SK-MEL-5 (cell line): Measurements from ENCODE around the gene CSAG1. TPM values are rescaled to one million over a fixed set of nuclear protein-coding genes. Genes with fewer than 3 reads are reported as not detected.
A peak's percentile ranks its signal among the peaks of the same experiment; 100 is the strongest.
"Not testable (repeated sequence)": the region's sequence is repeated elsewhere in the genome, so short reads cannot be mapped to it uniquely, and the experiment has no call there.

Source experiments
- DNase-seq: peaks from one replicate; pipeline ENCODE4 v3.0.0-alpha.2; 2016; ENCODE audit warnings: low read depth, low spot score
- in situ Hi-C: cut with HindIII; loops from 2 replicates; pipeline ENCODE4 v1.10.0; 2016; ENCODE audit warnings: low sequenced_read_pairs, high pct_unique_total_duplicates, low pct_unique_long_range_greater_than_20kb
- polyA plus RNA-seq, 2 experiments: library from polyadenylated mRNA; depleted of rRNA; stranded (reverse); fragments of >200 nt; gene quantifications; 2 replicates each; pipeline ENCODE4 v1.2.3, GENCODE V29; 2015
- total RNA-seq: library from RNA; depleted of rRNA; stranded (reverse); fragments of >200 nt; shearing (Covaris generic); gene quantifications from 2 replicates; pipeline ENCODE4 v1.2.3, GENCODE V29; 2014; rRNA removed

The CSAG1 gene
- total RNA-seq = 71.2 and 82.0 TPM in 2 replicates
- 46.3 and 58.8 TPM in 2 replicates for polyA plus RNA-seq (2015; cell fraction: cytosol; rRNA removed)
- 60.8 and 68.5 TPM in 2 replicates for polyA plus RNA-seq (2015; cell fraction: nucleus; rRNA removed)

DNA sequence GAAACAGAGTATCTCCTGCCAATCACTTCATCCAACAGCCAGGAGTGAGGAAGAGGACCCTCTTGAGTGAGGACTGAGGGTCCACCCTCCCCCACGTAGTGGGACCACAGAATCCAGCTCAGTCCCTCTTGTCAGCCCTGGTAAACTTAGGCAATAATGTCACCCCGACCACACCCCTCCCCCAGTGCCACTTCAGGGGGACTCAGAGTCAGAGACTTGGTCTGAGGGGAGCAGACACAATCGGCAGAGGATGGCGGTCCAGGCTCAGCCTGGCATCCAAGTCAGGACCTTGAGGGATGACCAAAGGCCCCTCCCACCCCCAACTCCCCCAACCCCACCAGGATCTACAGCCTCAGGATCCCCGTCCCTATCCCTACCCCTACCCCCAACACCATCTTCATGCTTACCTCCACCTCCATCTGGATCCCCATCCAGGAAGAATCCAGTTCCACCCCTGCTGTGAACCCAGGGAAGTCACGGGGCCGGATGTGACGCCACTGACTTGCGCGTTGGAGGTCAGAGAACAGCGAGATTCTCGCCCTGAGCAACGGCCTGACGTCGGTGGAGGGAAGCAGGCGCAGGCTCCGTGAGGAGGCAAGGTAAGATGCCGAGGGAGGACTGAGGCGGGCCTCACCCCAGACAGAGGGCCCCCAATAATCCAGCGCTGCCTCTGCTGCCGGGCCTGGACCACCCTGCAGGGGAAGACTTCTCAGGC, at the start of gene CSAG1, which contains the start of gene MAGEA12:
Gene CSAG1 (minus strand): TSS at position 461 of the 715 bp plus-strand sequence. CDS start 1,261 bp downstream, outside the sequence.
Gene MAGEA12 (plus strand): TSS at position 497 of the 715 bp plus-strand sequence. CDS start 2,405 bp downstream, outside the sequence.
- in situ Hi-C loops = no loop called here
- peak; percentile 85 for DNase-seq

GRCh38 chrX:152769549-152770289, 36.2 kb upstream of the CSAG1 start, which contains the start of gene MAGEA6:
MAGEA6 (minus strand) TSS chrX:152769689; CDS start chrX:152767650, 2,039 bp downstream.
- DNase-seq, in situ Hi-C loops: not testable (repeated sequence)

GRCh38 chrX:152766562-152766961, 33.0 kb upstream of the CSAG1 start:
- DNase-seq, in situ Hi-C loops: not testable (repeated sequence)

GRCh38 chrX:152761582-152761981, 28.1 kb upstream of the CSAG1 start:
- in situ Hi-C loops, DNase-seq: not testable (repeated sequence)

GRCh38 chrX:152759544-152759943, 26.0 kb upstream of the CSAG1 start:
- in situ Hi-C loops, DNase-seq: not testable (repeated sequence)

DNA sequence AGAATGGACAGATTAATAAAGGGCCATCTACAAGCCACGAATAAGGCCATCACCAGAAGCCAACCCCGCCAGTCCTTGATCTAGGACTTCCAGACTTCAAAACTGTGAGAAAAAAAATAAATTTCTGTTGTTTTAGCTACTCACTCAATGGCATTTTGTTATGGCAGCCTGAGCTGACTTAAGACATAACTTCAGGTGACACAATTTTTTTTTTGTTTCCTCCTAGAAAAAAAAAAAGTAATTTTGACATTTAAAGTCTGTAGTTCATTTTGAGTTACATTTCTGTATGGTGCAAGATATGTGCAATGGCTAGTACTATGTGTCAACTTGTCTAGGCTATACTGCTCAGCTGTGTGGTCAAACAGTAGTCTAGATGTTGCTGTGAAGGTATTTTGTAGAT, 25.4 kb upstream of the CSAG1 start, which contains the start of gene CSAG3:
Gene CSAG3 (plus strand): TSS at position 301 of the 400 bp plus-strand sequence.
- DNase-seq, in situ Hi-C loops: not testable (repeated sequence)

- DNase-seq, in situ Hi-C loops: not testable (repeated sequence)
Observed at GRCh38 chrX:152754871-152755270, 21.4 kb upstream of the CSAG1 start.

GRCh38 chrX:152753686-152754650, 20.4 kb upstream of the CSAG1 start, which contains the start of gene MAGEA2:
MAGEA2 (minus strand) TSS chrX:152753842; CDS start chrX:152751363, 2,479 bp downstream.
- in situ Hi-C loops, DNase-seq: not testable (repeated sequence)

DNA sequence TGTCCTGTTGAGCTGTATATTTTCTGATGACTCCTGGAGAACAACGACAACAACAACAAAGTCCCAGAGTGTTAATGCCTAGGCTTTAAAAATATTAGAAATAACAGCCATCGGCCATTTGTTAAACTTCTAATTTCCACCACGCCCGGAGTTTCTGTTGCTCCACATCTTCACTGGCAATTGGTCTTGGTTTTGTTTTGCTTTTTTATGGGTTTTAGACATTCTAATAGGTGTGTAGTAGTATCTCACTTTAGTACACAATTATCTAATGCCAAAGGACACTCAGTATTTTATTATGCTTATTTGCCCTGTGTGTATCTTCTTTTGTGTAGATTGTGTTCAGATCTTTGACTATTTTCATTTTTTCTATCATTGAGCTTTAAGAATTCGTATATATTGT, 5.0 kb upstream of the CSAG1 start:
- in situ Hi-C loops = no loop called here
- no peak for DNase-seq

GRCh38 chrX:152736528-152736927, 3.0 kb upstream of the CSAG1 start:
- in situ Hi-C loops, DNase-seq: not testable (repeated sequence)

- DNase-seq = no peak
- in situ Hi-C loops = no loop called here
Observed at GRCh38 chrX:152735860-152736511, 2.5 kb upstream of the CSAG1 start.

GRCh38 chrX:152735101-152735500, 1.6 kb upstream of the CSAG1 start:
- in situ Hi-C loops = no loop called here

GRCh38 chrX:152734143-152734858, 780 bp upstream of the CSAG1 start:
- in situ Hi-C loops, DNase-seq: not testable (repeated sequence)

More at GRCh38 chrX:152735101-152735500, 1.6 kb upstream of the CSAG1 start:
- DNase-seq = no peak

GRCh38 chrX:152725409-152725808, 8.1 kb downstream of the CSAG1 start:
- DNase-seq = no peak
- in situ Hi-C loops = no loop called here

- in situ Hi-C loops, DNase-seq: not testable (repeated sequence)
Observed at GRCh38 chrX:152713815-152714787, 19.4 kb downstream of the CSAG1 start, which contains the start of gene MAGEA2B. MAGEA2B (plus strand) TSS chrX:152714628; CDS start chrX:152717107, 2,479 bp downstream.
